ENCODE results near the gene LRRC7. TPM values are rescaled to one million over a fixed set of nuclear protein-coding genes. Genes with fewer than 3 reads are reported as not detected.

LRRC7 gene
- total RNA-seq, 1 donor from 2014 or later, result 7.8 TPM

GRCh38 chr1:69611316-69611715, 43.6 kb downstream of the LRRC7 start:
- H3K27ac Mint-ChIP-seq, result no peak overlapping the region
- TF ChIP-seq CTCF (IDR thresholded peaks at IDR 0.05; ENCODE audit: unreplicated experiment), result no peak
- no peaks in the 10 kb centered on the region for H3K27me3 Mint-ChIP-seq
- no peak for DNase-seq (ENCODE audit: low spot score, unreplicated experiment)
- no peaks in the 10 kb centered on the region for H3K36me3 Mint-ChIP-seq (ENCODE audit: insufficient read depth)
- no peak overlapping the region for H3K4me3 Mint-ChIP-seq (ENCODE audit: low read depth)
- no peaks in the 10 kb centered on the region for H3K9me3 Mint-ChIP-seq (ENCODE audit: low read depth)
- peaks cover 15% of the 10 kb centered on the region for H3K4me1 Mint-ChIP-seq (ENCODE audit: low read depth)

- H3K27me3 Mint-ChIP-seq, result no peaks in the 10 kb centered on the region
- no peak overlapping the region for H3K4me3 Mint-ChIP-seq (ENCODE audit: low read depth)
- H3K36me3 Mint-ChIP-seq (ENCODE audit: insufficient read depth), result no peaks in the 10 kb centered on the region
- no peak for TF ChIP-seq CTCF (IDR thresholded peaks at IDR 0.05; ENCODE audit: unreplicated experiment)
- no peak for DNase-seq (ENCODE audit: low spot score, unreplicated experiment)
- no peak overlapping the region for H3K27ac Mint-ChIP-seq
- peaks cover 15% of the 10 kb centered on the region for H3K4me1 Mint-ChIP-seq (ENCODE audit: low read depth)
- H3K9me3 Mint-ChIP-seq (ENCODE audit: low read depth), result no peaks in the 10 kb centered on the region
Measured at GRCh38 chr1:69613414-69613813, 45.7 kb downstream of the LRRC7 start.

GRCh38 chr1:69638673-69639072, 71.0 kb downstream of the LRRC7 start:
- no peak overlapping the region for H3K4me3 Mint-ChIP-seq (ENCODE audit: low read depth)
- no peak for TF ChIP-seq CTCF (IDR thresholded peaks at IDR 0.05; ENCODE audit: unreplicated experiment)
- no peak for DNase-seq (ENCODE audit: low spot score, unreplicated experiment)
- H3K36me3 Mint-ChIP-seq (ENCODE audit: insufficient read depth), result no peaks in the 10 kb centered on the region
- H3K27ac Mint-ChIP-seq, result no peak overlapping the region
- H3K4me1 Mint-ChIP-seq (ENCODE audit: low read depth), result no peaks in the 10 kb centered on the region
- H3K9me3 Mint-ChIP-seq (ENCODE audit: low read depth), result peaks cover 6% of the 10 kb centered on the region
- no peaks in the 10 kb centered on the region for H3K27me3 Mint-ChIP-seq

GRCh38 chr1:69639159-69639558, 71.4 kb downstream of the LRRC7 start:
- peaks cover 6% of the 10 kb centered on the region for H3K9me3 Mint-ChIP-seq (ENCODE audit: low read depth)
- TF ChIP-seq CTCF (IDR thresholded peaks at IDR 0.05; ENCODE audit: unreplicated experiment), result no peak
- no peak overlapping the region for H3K27ac Mint-ChIP-seq
- no peaks in the 10 kb centered on the region for H3K27me3 Mint-ChIP-seq
- H3K4me1 Mint-ChIP-seq (ENCODE audit: low read depth), result no peaks in the 10 kb centered on the region
- H3K36me3 Mint-ChIP-seq (ENCODE audit: insufficient read depth), result no peaks in the 10 kb centered on the region
- no peak for DNase-seq (ENCODE audit: low spot score, unreplicated experiment)
- H3K4me3 Mint-ChIP-seq (ENCODE audit: low read depth), result no peak overlapping the region

- peaks cover 4% of the 10 kb centered on the region for H3K9me3 Mint-ChIP-seq (ENCODE audit: low read depth)
- no peaks in the 10 kb centered on the region for H3K27me3 Mint-ChIP-seq
- no peak for DNase-seq (ENCODE audit: low spot score, unreplicated experiment)
- peaks cover 4% of the 10 kb centered on the region for H3K4me1 Mint-ChIP-seq (ENCODE audit: low read depth)
- no peak overlapping the region for H3K4me3 Mint-ChIP-seq (ENCODE audit: low read depth)
- H3K36me3 Mint-ChIP-seq (ENCODE audit: insufficient read depth), result no peaks in the 10 kb centered on the region
- no peak overlapping the region for H3K27ac Mint-ChIP-seq
- no peak for TF ChIP-seq CTCF (IDR thresholded peaks at IDR 0.05; ENCODE audit: unreplicated experiment)
Measured at GRCh38 chr1:69643266-69643665, 75.5 kb downstream of the LRRC7 start.

Measured in progenitor cell of endocrine pancreas (in vitro differentiated cells).